ENCODE results near the gene SLC15A1.

DNA sequence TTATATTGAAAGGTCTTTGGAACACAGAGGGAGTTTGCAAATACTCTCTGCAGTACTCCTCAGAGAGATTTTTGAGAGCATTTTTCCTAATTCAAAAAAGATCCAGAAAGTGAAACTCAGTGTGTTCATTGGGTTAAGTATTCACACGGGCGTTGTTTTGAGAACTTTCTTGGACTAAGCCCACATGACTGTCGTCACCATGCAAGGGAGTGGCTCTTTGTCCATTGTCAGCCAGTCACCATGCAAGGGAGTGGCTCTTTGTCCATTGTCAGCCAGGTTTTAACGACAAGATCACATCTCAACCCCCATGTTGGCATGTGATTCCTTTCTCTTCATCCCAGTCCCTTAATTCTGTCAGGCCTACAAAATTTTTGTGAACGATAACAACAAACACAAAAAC lies 94.3 kb downstream of the SLC15A1 start:
- TF ChIP-seq CTCF (IDR thresholded peaks at IDR 0.05) (no peak), EP300 (IDR thresholded peaks at IDR 0.05) (no peak)

All from gastroesophageal sphincter (tissue), 3 donors.